ENCODE data around the gene FAM200B.

The FAM200B gene

GRCh38 chr4:15736514-15737050, 55.0 kb downstream of the FAM200B start:
- no peaks in the 10 kb centered on the region for H3K36me3 ChIP-seq (ENCODE audit: control insufficient read depth, insufficient read depth, low read length)
- H3K9ac ChIP-seq (ENCODE audit: low read depth, low read length), result no peak overlapping the region
- no peak overlapping the region for H3K4me3 ChIP-seq (ENCODE audit: low read depth, low read length)
- no peaks in the 10 kb centered on the region; the same call in 1 of the 2 replicates for H3K27me3 ChIP-seq (ENCODE audit: control insufficient read depth, insufficient read depth, low read length)
- H3K9me3 ChIP-seq (ENCODE audit: control insufficient read depth, insufficient read depth, low read length), result 0 out of 2 replicates have a peak, but pooled peaks cover 3% of the 10 kb centered on the region
- H3K27ac ChIP-seq (ENCODE audit: low read depth, low read length), result no peak overlapping the region
- H3K4me1 ChIP-seq (ENCODE audit: control insufficient read depth, insufficient read depth, low read length), result no peaks in the 10 kb centered on the region

- Histone ChIP-seq H3K4me3 (ENCODE audit: low read depth, low read length) (no peak overlapping the region), H3K36me3 (ENCODE audit: control insufficient read depth, insufficient read depth, low read length) (no peaks in the 10 kb centered on the region), H3K27ac (ENCODE audit: low read depth, low read length) (no peak overlapping the region), H3K9ac (ENCODE audit: low read depth, low read length) (no peak overlapping the region), H3K9me3 (ENCODE audit: control insufficient read depth, insufficient read depth, low read length) (0 out of 2 replicates have a peak, but pooled peaks cover 3% of the 10 kb centered on the region), H3K4me1 (ENCODE audit: control insufficient read depth, insufficient read depth, low read length) (no peaks in the 10 kb centered on the region), H3K27me3 (ENCODE audit: control insufficient read depth, insufficient read depth, low read length) (no peaks in the 10 kb centered on the region; the same call in 1 of the 2 replicates)
Observed at GRCh38 chr4:15737255-15737654, 55.6 kb downstream of the FAM200B start.

GRCh38 chr4:15738877-15739276, 57.2 kb downstream of the FAM200B start:
- no peak overlapping the region for H3K4me3 ChIP-seq (ENCODE audit: low read depth, low read length)
- H3K27ac ChIP-seq (ENCODE audit: low read depth, low read length), result no peak overlapping the region
- no peaks in the 10 kb centered on the region; the same call in 1 of the 2 replicates for H3K27me3 ChIP-seq (ENCODE audit: control insufficient read depth, insufficient read depth, low read length)
- no peak overlapping the region for H3K9ac ChIP-seq (ENCODE audit: low read depth, low read length)
- H3K9me3 ChIP-seq (ENCODE audit: control insufficient read depth, insufficient read depth, low read length), result no peaks in the 10 kb centered on the region
- no peaks in the 10 kb centered on the region for H3K36me3 ChIP-seq (ENCODE audit: control insufficient read depth, insufficient read depth, low read length)
- no peaks in the 10 kb centered on the region for H3K4me1 ChIP-seq (ENCODE audit: control insufficient read depth, insufficient read depth, low read length)
